Spleen (tissue), 11 donors: ENCODE data around the gene SLC13A3. TPM values are rescaled to one million over a fixed set of nuclear protein-coding genes. Genes with fewer than 3 reads are reported as not detected.

Experiments
- DNase-seq: peaks from one replicate; pipeline ENCODE4 v3.0.0-alpha.2; 2020
- H3K27ac ChIP-seq, 8 donors: fragments of 200-600 bp; sonication (generic) in 7 of 8; 1 replicate in 4 of 8; 2 replicates in 4 of 8; pipeline versions ENCODE4 v1.5.0 to v1.8.0; 2016 to 2021; ENCODE audit warnings: inconsistent platforms in 4 of 8, mild to moderate bottlenecking in 4 of 8, moderate library complexity in 1 of 8
- H3K27me3 ChIP-seq, 7 donors: fragments of 200-600 bp; sonication (generic) in 6 of 7; replicated peaks in 1 of 7; 1 replicate in 4 of 7; 2 replicates in 3 of 7; pipeline versions ENCODE4 v1.5.0 to v1.8.0; 2016 to 2021; ENCODE audit warnings: inconsistent platforms in 3 of 7, mild to moderate bottlenecking in 1 of 7
- H3K36me3 ChIP-seq, 6 donors: fragments of 200-600 bp; sonication (generic) in 5 of 6; 1 replicate in 4 of 6; 2 replicates in 2 of 6; pipeline versions ENCODE4 v1.5.0 to v1.8.0; 2016 to 2021; ENCODE audit warnings: inconsistent platforms in 2 of 6
- H3K4me1 ChIP-seq, 6 donors: fragments of 200-600 bp; sonication (generic) in 5 of 6; 1 replicate in 3 of 6; 2 replicates in 3 of 6; pipeline versions ENCODE4 v1.5.0 to v1.8.0; 2016 to 2021; ENCODE audit warnings: inconsistent platforms in 3 of 6
- H3K4me3 ChIP-seq, 8 donors: fragments of 200-600 bp; sonication (generic) in 7 of 8; 1 replicate in 4 of 8; 2 replicates in 4 of 8; pipeline versions ENCODE4 v1.5.0 to v1.8.0; 2016 to 2021; ENCODE audit warnings: inconsistent platforms in 4 of 8, mild to moderate bottlenecking in 4 of 8, moderate library complexity in 2 of 8
- H3K9me3 ChIP-seq, 8 donors: fragments of 200-600 bp; sonication (generic) in 7 of 8; 1 replicate in 4 of 8; 2 replicates in 4 of 8; pipeline versions ENCODE4 v1.5.0 to v1.8.0; 2016 to 2021; ENCODE audit warnings: inconsistent platforms in 4 of 8
- POLR2A ChIP-seq, 3 donors: fragments of 450-650 bp; IDR thresholded peaks; one replicate each; pipeline ENCODE4 v1.5.1; 2017; ENCODE audit warnings: antibody characterized with exemption in 3 of 3, mild to moderate bottlenecking in 1 of 3
- POLR2AphosphoS5 ChIP-seq, 3 donors: sonication (generic); formaldehyde crosslinking; IDR thresholded peaks; one replicate each; pipeline ENCODE4 v1.5.1; 2017; ENCODE audit warnings: antibody characterized with exemption in 3 of 3
- WGBS, 5 donors: extraction: QIAGEN DNeasy Blood & Tissue Kit in 3 of 5; methylation state at CpG; one replicate each; pipeline versions ENCODE4 v1.1.5 to v1.1.7; 2013 to 2018; 5-methylcytosine and 5-hydroxymethylcytosine counted together
- intact Hi-C: fragments of 100-400 bp; cut with DNase I; formaldehyde crosslinking; loops from one replicate; pipeline ENCODE4 v1.15.0; 2023; ENCODE audit warnings: low total_unique reads
- polyA plus RNA-seq, 3 donors: library from polyadenylated mRNA; stranded (reverse); fragments of 200-250 nt; gene quantifications; one replicate each; pipeline ENCODE4 v1.2.1, GENCODE V29; 2013
- total RNA-seq, 7 donors: library from RNA; depleted of rRNA in 3 of 7; stranded (reverse); fragments of >200 nt in 3 of 7; fragmentation: NEBNext Ultra II Directional in 4 of 7; extraction: Animal tissue kit (Norgen Biotek cat#: 25700) in 4 of 7; gene quantifications; one replicate each; pipeline versions ENCODE4 v1.1.0 to v1.2.1, GENCODE V29; 2016 to 2021
- TF ChIP-seq, protein P1 (sequence below), 11 experiments: fragments of 200-600 bp in 7 of 11; fragments of 450-650 bp in 4 of 11; sonication (generic) in 4 of 11; IDR thresholded peaks in 8 of 11; conservative IDR thresholded peaks in 3 of 11; 1 replicate in 7 of 11; 2 replicates in 4 of 11; pipeline versions ENCODE4 v1.4.0 to v1.8.0; 2016 to 2021; ENCODE audit warnings: antibody characterized with exemption in 11 of 11, inconsistent platforms in 4 of 11, mild to moderate bottlenecking in 1 of 11
- donor health status: healthy with polysubstance abuse.
- donor health status: DM: no; HTN: no; CAD: no; lungs with moderate emphysema.
- donor health status: DM: no; HTN: no; CAD: no.
- donor health status: Bipolar disorder and iron deficiency.
- donor health status: healthy.
- donor health status: DM: no; HTN: no; CAD: no.
- donor health status: DM: yes; HTN: yes; CAD: no.

The SLC13A3 gene
- total and polyA plus RNA-seq, 10 donors: 0.16 to 1.7 (median 0.44) TPM; not detected in 1

DNA sequence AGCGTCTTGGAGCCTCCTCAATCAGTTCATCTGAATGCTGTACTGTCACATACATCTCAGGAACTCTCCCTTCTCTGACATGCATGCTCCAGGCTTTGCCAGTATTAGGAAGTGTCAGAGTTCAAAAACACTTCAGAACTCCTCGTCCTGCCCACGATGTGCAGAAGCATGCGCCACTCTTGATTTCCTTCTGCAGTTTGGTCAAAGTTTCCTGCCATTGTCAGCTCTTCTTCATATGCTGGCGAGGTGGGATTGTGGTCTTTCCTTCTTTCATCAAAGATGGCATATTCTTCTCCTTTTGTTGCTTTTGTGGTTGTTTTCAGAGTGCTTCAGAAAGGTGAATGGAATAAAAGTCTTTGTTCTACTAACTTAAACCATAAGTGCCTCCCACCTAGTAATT, 21.0 kb downstream of the SLC13A3 start:
- no peaks in the 10 kb centered on the region for H3K4me1 ChIP-seq
- peaks cover 0 to 23% (median 13%) of the 10 kb centered on the region in 8 donors for H3K9me3 ChIP-seq
- no peak for TF ChIP-seq POLR2AphosphoS5 (IDR thresholded peaks at IDR 0.05)
- no peak for TF ChIP-seq POLR2A (IDR thresholded peaks at IDR 0.05)
- TF ChIP-seq, protein P1, sequence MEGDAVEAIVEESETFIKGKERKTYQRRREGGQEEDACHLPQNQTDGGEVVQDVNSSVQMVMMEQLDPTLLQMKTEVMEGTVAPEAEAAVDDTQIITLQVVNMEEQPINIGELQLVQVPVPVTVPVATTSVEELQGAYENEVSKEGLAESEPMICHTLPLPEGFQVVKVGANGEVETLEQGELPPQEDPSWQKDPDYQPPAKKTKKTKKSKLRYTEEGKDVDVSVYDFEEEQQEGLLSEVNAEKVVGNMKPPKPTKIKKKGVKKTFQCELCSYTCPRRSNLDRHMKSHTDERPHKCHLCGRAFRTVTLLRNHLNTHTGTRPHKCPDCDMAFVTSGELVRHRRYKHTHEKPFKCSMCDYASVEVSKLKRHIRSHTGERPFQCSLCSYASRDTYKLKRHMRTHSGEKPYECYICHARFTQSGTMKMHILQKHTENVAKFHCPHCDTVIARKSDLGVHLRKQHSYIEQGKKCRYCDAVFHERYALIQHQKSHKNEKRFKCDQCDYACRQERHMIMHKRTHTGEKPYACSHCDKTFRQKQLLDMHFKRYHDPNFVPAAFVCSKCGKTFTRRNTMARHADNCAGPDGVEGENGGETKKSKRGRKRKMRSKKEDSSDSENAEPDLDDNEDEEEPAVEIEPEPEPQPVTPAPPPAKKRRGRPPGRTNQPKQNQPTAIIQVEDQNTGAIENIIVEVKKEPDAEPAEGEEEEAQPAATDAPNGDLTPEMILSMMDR (IDR thresholded peaks at IDR 0.05 in 8 of 11, conservative IDR thresholded peaks at IDR 0.05 in 3 of 11): no peak
- H3K27ac ChIP-seq: no peak overlapping the region
- H3K36me3 ChIP-seq: no peaks in the 10 kb centered on the region
- DNase-seq: no peak
- peaks cover 0 to 14% (median 0%) of the 10 kb centered on the region in 7 donors for H3K27me3 ChIP-seq
- intact Hi-C loops: no loop called here
- WGBS, 5 donors: 38 to 51% (median 48%) methylated on average over 5 of the region's 5 CpGs
- H3K4me3 ChIP-seq: no peak overlapping the region

DNA sequence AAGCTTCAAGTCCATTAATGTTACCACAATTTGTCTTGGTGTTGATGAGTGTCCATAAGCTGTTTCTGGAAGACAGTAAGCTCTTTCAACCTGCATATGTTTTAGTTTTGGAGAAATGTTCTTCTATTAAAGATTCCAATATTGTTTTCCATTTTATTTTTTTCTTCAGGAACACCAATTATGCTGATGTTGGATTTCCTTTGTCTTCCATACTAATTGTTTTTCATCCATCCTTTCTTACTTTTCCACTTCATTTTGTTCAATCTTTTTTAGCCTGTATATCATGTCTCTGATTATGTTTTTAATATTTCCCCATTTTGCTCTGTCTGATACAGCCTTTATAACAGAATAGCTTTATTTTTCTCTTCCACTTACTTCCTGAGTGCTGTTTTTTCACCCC, 21.9 kb downstream of the SLC13A3 start:
- H3K4me1 ChIP-seq: no peaks in the 10 kb centered on the region
- no peak for DNase-seq
- intact Hi-C loops: no loop called here
- H3K27me3 ChIP-seq: peaks cover 0 to 19% (median 0%) of the 10 kb centered on the region in 7 donors
- H3K36me3 ChIP-seq: no peaks in the 10 kb centered on the region
- TF ChIP-seq POLR2A (IDR thresholded peaks at IDR 0.05): no peak
- no peak for TF ChIP-seq POLR2AphosphoS5 (IDR thresholded peaks at IDR 0.05)
- TF ChIP-seq, protein P1 (IDR thresholded peaks at IDR 0.05 in 8 of 11, conservative IDR thresholded peaks at IDR 0.05 in 3 of 11): no peak
- H3K4me3 ChIP-seq: no peak overlapping the region
- H3K27ac ChIP-seq: no peak overlapping the region
- H3K9me3 ChIP-seq: peaks cover 3 to 32% (median 22%) of the 10 kb centered on the region in 8 donors

DNA sequence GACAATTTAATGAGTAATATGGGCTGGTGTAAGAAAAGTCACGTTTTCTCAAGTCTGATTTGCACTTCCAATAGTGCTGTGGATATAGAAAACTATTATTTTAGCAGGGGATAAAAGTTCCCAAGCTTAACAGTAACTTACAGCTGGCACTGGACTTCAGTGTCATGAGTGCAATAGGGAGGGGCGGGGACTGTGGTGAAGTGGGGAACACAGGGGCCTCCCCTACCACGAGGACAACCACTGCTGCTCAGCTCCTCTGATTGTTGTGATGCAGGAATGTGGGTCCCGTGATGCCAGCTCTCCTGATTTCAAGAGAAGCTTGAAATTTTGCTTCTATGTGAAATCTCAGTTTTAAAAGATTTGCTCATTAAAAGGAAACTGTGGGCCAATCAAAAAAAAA, 24.0 kb downstream of the SLC13A3 start:
- Histone ChIP-seq H3K4me3 (no peak overlapping the region), H3K9me3 (peaks cover 3 to 40% (median 30%) of the 10 kb centered on the region in 8 donors), H3K4me1 (no peaks in the 10 kb centered on the region), H3K27me3 (peaks cover 0 to 24% (median 0%) of the 10 kb centered on the region in 7 donors), H3K27ac (no peak overlapping the region), H3K36me3 (no peaks in the 10 kb centered on the region)
- DNase-seq: no peak
- TF ChIP-seq POLR2AphosphoS5 (IDR thresholded peaks at IDR 0.05) (no peak), POLR2A (IDR thresholded peaks at IDR 0.05) (no peak)
- TF ChIP-seq, protein P1 (IDR thresholded peaks at IDR 0.05 in 8 of 11, conservative IDR thresholded peaks at IDR 0.05 in 3 of 11): no peak
- intact Hi-C loops: no loop called here
- WGBS, 5 donors: 62 to 75% (median 71%) methylated on average over 4 of the region's 4 CpGs

DNA sequence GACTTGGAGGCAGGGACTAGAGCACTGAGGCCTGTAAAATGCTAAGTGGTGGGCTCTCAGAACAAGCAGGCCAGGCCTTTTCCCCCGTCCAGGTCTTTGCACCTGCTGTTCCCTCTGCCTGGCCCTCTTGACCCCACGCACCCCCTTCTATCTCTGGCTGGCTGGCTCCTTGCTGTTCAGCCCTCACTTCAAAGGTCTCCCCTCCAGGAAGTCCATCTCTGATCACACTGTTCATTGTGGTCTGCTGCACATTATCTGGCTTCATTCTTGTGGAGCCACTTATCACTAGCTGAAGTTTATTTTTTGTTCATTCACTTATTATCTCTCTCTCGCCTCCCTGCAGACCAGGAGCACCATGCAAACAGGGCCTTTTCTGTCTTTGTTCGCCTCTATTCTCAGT, 24.5 kb downstream of the SLC13A3 start:
- DNase-seq: no peak
- 83 to 87% (median 86%) methylated on average over 4 of the region's 4 CpGs for WGBS, 5 donors
- Histone ChIP-seq H3K4me3 (no peak overlapping the region), H3K27me3 (peaks cover 0 to 24% (median 0%) of the 10 kb centered on the region in 7 donors), H3K4me1 (no peaks in the 10 kb centered on the region), H3K27ac (no peak overlapping the region), H3K9me3 (peaks cover 3 to 40% (median 30%) of the 10 kb centered on the region in 8 donors), H3K36me3 (no peaks in the 10 kb centered on the region)
- TF ChIP-seq, protein P1 (IDR thresholded peaks at IDR 0.05 in 8 of 11, conservative IDR thresholded peaks at IDR 0.05 in 3 of 11): no peak
- TF ChIP-seq POLR2AphosphoS5 (IDR thresholded peaks at IDR 0.05) (no peak), POLR2A (IDR thresholded peaks at IDR 0.05) (no peak)
- intact Hi-C loops: no loop called here
